Measurements from ENCODE around the gene WWOX. TPM values are rescaled to one million over a fixed set of nuclear protein-coding genes. Genes with fewer than 3 reads are reported as not detected.

WWOX gene
- total RNA-seq, 2 experiments from 2014 or later, result 19.1 to 23.7 TPM

GRCh38 chr16:78198288-78198687 lies 98.8 kb downstream of the WWOX start:
- ATAC-seq (no peak), DNase-seq (no peak)
- no peak overlapping the region for H3K4me3 Mint-ChIP-seq
- peaks cover 2% of the 10 kb centered on the region for H3K9me3 Mint-ChIP-seq
- CTCF ChIA-PET, result no interaction called here
- TF ChIP-seq CTCF (IDR thresholded peaks at IDR 0.05), result no peak
- intact Hi-C loops (cut with micrococcal nuclease), result no loop called here
- H3K36me3 Mint-ChIP-seq (ENCODE audit: low read depth), result no peaks in the 10 kb centered on the region
- H3K27ac Mint-ChIP-seq, result no peak overlapping the region
- POLR2A ChIA-PET, result no interaction called here
- no peaks in the 10 kb centered on the region for H3K27me3 Mint-ChIP-seq
- peaks cover 3% of the 10 kb centered on the region for H3K4me1 Mint-ChIP-seq (ENCODE audit: low read depth)

GRCh38 chr16:78199325-78200022 lies 100.0 kb downstream of the WWOX start:
- DNase-seq (no peak), ATAC-seq (no peak)
- Mint-ChIP-seq H3K27ac (no peak overlapping the region), H3K27me3 (no peaks in the 10 kb centered on the region), H3K4me3 (no peak overlapping the region), H3K9me3 (no peaks in the 10 kb centered on the region), H3K36me3 (ENCODE audit: low read depth) (no peaks in the 10 kb centered on the region), H3K4me1 (ENCODE audit: low read depth) (no peaks in the 10 kb centered on the region)
- no peak for TF ChIP-seq CTCF (IDR thresholded peaks at IDR 0.05)
- intact Hi-C loops (cut with micrococcal nuclease), result no loop called here
- ChIA-PET CTCF (no interaction called here), POLR2A (no interaction called here)

DNA sequence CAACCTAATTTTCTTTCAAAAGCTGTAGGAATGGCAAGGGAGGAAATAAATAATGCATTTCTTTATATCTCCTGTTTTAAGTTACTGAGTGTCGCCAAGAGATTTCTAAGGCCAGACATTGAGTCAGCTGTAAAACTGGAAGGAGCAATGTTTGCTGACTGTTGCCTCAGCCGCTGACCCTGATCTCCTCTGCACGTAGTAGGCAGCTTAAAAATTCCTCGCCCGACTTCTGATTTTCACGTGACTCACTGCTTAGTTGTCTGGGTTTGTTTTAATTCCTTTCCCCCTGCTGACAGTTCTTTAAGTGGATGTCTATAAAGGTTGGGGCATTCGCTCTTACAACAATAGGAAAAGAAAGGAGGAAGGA lies 100.6 kb downstream of the WWOX start:
- no peak overlapping the region for H3K27ac Mint-ChIP-seq
- no peaks in the 10 kb centered on the region for H3K4me1 Mint-ChIP-seq (ENCODE audit: low read depth)
- no peak for TF ChIP-seq CTCF (IDR thresholded peaks at IDR 0.05)
- CTCF ChIA-PET, result no interaction called here
- H3K36me3 Mint-ChIP-seq (ENCODE audit: low read depth), result no peaks in the 10 kb centered on the region
- H3K4me3 Mint-ChIP-seq, result no peak overlapping the region
- no peaks in the 10 kb centered on the region for H3K27me3 Mint-ChIP-seq
- DNase-seq, result no peak
- ATAC-seq, result no peak
- intact Hi-C loops (cut with micrococcal nuclease), result no loop called here
- POLR2A ChIA-PET, result no interaction called here
- no peaks in the 10 kb centered on the region for H3K9me3 Mint-ChIP-seq

DNA sequence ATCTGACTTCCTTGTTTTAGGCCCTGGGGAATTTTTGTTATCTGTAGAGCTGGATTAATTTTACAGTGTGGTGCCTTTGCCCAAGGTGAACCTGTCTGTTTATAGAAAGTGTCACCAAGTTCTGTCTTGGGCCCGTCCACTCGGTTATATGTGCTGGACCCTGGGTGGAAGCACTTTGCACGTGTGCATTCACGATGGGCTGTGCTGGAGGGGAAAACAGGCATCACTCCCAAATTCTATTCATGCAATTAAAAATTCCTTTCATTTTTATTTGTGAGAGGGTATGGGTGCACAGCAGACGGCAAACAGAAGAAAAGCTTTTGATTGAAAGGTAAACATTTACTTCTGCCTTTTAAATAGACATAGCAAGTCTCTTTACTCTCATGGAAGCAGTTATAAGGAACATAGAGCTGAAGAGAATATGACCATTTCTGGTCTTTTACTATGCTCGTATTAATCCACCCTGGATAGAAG lies 101.2 kb downstream of the WWOX start:
- H3K4me3 Mint-ChIP-seq, result no peak overlapping the region
- intact Hi-C loops (cut with micrococcal nuclease), result no loop called here
- TF ChIP-seq CTCF (IDR thresholded peaks at IDR 0.05), result no peak
- H3K9me3 Mint-ChIP-seq, result no peaks in the 10 kb centered on the region
- CTCF ChIA-PET, result no interaction called here
- no peaks in the 10 kb centered on the region for H3K27me3 Mint-ChIP-seq
- H3K36me3 Mint-ChIP-seq (ENCODE audit: low read depth), result peaks cover 2% of the 10 kb centered on the region
- H3K27ac Mint-ChIP-seq, result no peak overlapping the region
- ATAC-seq, result no peak
- POLR2A ChIA-PET, result no interaction called here
- H3K4me1 Mint-ChIP-seq (ENCODE audit: low read depth), result no peaks in the 10 kb centered on the region
- no peak for DNase-seq

DNA sequence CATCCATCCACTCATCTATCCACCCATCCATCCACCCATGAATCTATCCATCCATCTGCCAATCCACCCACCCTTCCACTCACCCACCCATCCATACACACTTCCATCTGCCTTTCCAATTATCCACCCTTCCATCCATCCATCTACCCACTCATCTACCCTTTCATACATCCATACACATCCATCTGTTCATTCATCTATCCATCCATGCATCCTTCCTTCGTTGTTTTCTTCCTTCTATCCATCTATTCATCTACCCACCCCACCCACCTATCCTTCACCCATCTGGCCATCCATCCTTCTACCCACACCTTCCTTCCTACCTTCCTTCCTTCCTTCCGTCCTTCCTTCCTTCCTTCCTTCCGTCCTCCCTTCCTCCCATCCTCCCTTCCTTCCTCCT lies 106.1 kb downstream of the WWOX start:
- Mint-ChIP-seq H3K4me3 (no peak overlapping the region), H3K27me3 (no peaks in the 10 kb centered on the region), H3K36me3 (ENCODE audit: low read depth) (peaks cover 2% of the 10 kb centered on the region), H3K9me3 (no peaks in the 10 kb centered on the region), H3K27ac (no peak overlapping the region), H3K4me1 (ENCODE audit: low read depth) (no peaks in the 10 kb centered on the region)
- ChIA-PET CTCF (no interaction called here), POLR2A (no interaction called here)
- DNase-seq, result no peak
- intact Hi-C loops (cut with micrococcal nuclease), result no loop called here
- no peak for ATAC-seq
- no peak for TF ChIP-seq CTCF (IDR thresholded peaks at IDR 0.05)

Data from activated CD8-positive, alpha-beta T cell treated with anti-CD3 and anti-CD28 coated beads for 36 hours (primary cell).